GM08714 (cell line): ENCODE results near the gene ZNF445.
"Not testable (repeated sequence)": the region's sequence is repeated elsewhere in the genome, so short reads cannot be mapped to it uniquely, and the experiment has no call there.

Experiments
- H3K4me3 ChIP-seq: fragments of 200-500 bp; sonication (Bioruptor generic); 2 replicates; pipeline ENCODE4 v1.5.1; 2014; ENCODE audit warnings: mild to moderate bottlenecking, low read length, inconsistent platforms
- ZNF274 ChIP-seq: IDR thresholded peaks from 2 replicates; pipeline ENCODE4 v1.6.1; 2012; ENCODE audit warnings: mild to moderate bottlenecking, low read depth, low read length

ZNF445 gene

DNA sequence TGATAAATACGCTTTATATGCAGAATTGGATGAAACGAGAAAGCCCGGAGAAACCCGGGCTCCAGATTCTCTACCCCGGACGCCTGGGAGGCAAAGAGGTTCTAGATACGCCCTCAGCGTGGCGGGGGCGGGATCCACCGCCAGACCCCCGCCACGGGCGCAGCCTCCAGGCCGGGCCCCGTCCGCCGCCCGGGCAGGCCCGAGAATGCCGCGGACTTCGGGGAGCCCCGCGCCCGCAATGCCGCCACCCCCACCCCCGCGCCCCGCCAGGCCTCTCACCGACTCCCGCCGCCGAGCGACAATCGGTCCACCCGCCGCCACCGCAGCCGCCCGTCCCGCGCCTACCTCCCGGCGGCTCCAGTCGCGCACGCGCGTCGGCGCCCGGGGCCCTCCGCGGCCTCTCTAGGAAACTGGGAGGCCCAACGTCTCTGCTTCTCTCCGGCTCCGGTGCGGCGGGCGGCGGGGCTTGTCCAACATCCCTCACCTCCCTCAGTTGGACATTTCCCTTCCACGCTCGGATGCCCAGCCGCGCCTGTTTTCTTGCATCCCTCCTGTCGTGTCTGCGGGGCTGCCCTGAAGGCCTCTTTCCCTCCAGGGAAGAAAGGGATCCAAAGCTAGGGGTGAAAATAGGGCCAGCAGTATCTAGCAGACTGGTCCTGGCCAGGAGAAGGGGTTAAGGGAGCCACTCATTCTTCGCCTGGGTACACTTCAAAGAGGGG, at the start of gene ZNF445:
Gene ZNF445 (minus strand): TSS at position 359 of the 719 bp plus-strand sequence. CDS start 22,121 bp downstream, outside the sequence.
- no peak for TF ChIP-seq ZNF274
- peak within 1 kb of the TSS; percentile 93 for H3K4me3 ChIP-seq

- TF ChIP-seq ZNF274: no peak
- H3K4me3 ChIP-seq: no peak overlapping the region
Measured at GRCh38 chr3:44525060-44525459, 47.6 kb upstream of the ZNF445 start.

- TF ChIP-seq ZNF274: no peak
- H3K4me3 ChIP-seq: no peak overlapping the region
Measured at GRCh38 chr3:44522494-44522933, 45.0 kb upstream of the ZNF445 start.

DNA sequence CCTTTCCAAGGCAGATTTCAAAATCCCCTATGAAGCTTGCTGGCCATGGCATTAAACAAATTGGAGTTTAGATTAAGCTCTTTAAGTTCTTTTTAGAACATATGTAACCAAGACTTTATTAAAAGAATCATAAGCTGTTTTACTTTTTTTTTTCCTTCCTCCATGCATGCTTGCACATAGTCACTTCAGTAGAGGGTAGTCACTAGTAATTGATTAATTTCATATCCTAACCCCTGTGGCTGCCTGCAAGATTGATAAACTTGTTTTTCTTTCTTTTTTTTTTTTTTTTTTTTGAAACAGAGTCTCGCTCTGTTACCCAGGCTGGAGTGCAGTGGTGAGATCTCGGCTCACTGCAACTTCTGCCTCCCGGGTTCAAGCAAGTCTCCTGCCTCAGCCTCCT, 44.3 kb upstream of the ZNF445 start:
- H3K4me3 ChIP-seq: no peak overlapping the region
- TF ChIP-seq ZNF274: no peak

- H3K4me3 ChIP-seq: no peak overlapping the region
- no peak for TF ChIP-seq ZNF274
Measured at GRCh38 chr3:44518782-44519156, 41.3 kb upstream of the ZNF445 start.

GRCh38 chr3:44516230-44516629, 38.8 kb upstream of the ZNF445 start:
- H3K4me3 ChIP-seq: no peak overlapping the region
- no peak for TF ChIP-seq ZNF274

- TF ChIP-seq ZNF274: no peak
- no peak overlapping the region for H3K4me3 ChIP-seq
Measured at GRCh38 chr3:44513513-44513912, 36.0 kb upstream of the ZNF445 start.

DNA sequence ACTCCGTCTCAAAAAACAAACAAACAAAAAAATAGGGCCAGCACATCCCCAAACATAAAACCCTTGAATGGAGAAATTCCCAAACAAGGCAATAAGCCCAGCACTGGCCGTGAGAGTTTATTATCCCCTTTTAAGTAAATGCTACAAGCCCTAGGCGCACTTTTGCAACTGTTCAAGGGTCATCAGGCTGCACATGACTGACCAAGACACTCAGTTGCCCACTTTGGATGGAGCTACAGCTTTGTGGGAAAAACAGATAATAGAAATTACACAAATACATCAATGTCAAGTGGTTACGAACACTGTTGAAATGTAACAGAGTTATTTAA, 33.7 kb upstream of the ZNF445 start:
- H3K4me3 ChIP-seq: peak overlapping the region; percentile 76
- no peak for TF ChIP-seq ZNF274

DNA sequence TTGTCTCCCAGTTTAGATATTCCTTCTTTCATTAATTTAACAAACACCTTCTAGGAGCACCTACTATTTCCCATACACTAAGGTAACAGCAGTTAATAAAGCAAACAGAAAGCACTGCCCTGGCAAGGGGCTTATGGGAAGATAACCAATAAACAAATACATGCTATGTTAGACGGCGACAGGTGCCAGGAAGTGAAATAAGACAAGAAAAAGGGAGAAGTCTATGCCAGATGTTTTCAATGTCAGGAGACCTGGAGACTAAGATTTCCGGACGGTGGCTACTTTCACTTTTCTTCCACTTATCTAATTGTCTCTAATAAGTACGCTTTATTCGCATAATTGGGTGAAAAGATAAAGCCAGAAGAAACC, 32.5 kb upstream of the ZNF445 start:
- TF ChIP-seq ZNF274: no peak

GRCh38 chr3:44509393-44509921, 32.0 kb upstream of the ZNF445 start:
- TF ChIP-seq ZNF274: no peak
- H3K4me3 ChIP-seq: peak overlapping the region; percentile 100

More for the DNA sequence above, 32.5 kb upstream of the ZNF445 start:
- peak overlapping the region; percentile 100 for H3K4me3 ChIP-seq

GRCh38 chr3:44506961-44507360, 29.5 kb upstream of the ZNF445 start:
- TF ChIP-seq ZNF274: no peak
- no peak overlapping the region for H3K4me3 ChIP-seq

GRCh38 chr3:44506556-44506955, 29.1 kb upstream of the ZNF445 start:
- no peak overlapping the region for H3K4me3 ChIP-seq
- TF ChIP-seq ZNF274: no peak

GRCh38 chr3:44504566-44504965, 27.1 kb upstream of the ZNF445 start:
- TF ChIP-seq ZNF274: no peak
- no peak overlapping the region for H3K4me3 ChIP-seq

GRCh38 chr3:44503178-44503577, 25.7 kb upstream of the ZNF445 start:
- not testable (repeated sequence) for H3K4me3 ChIP-seq

DNA sequence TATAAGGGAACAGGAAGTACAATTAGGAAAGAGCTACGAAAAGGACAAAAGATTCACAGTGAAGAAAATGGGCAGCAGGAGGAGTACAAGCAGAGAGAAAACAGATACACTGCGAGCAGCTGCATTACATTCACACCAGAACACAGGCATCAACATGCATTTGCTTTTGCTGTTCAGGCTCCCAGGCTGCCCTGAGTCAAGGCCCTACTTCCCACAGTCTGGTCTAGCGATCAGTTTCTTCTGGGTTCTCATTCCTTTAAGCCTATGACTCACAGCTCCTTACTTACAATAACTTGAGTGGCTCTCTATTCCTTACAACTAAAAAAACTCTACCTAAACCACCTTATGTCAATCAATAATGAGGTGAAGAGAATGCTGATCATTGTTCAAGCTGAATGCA, 24.5 kb upstream of the ZNF445 start:
- no peak for TF ChIP-seq ZNF274
- H3K4me3 ChIP-seq: no peak overlapping the region

DNA sequence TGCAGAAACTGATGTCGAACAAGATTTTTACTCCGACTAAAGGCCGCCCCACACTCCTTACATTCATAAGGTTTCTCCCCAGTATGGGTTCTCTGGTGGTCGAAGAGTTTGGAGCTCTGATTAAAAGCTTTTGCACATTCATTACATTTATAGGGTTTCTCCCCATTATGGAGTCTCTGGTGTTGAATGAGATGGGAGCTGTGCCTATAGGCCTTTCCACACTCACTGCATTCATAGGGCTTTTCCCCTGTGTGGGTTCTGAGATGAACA, 22.4 kb upstream of the ZNF445 start:
- not testable (repeated sequence) for H3K4me3 ChIP-seq
- TF ChIP-seq ZNF274: peak; percentile 60; the same call in 1 of the 2 replicates
